Measurements from ENCODE around the gene KCNK10.

Gene KCNK10, protein sequence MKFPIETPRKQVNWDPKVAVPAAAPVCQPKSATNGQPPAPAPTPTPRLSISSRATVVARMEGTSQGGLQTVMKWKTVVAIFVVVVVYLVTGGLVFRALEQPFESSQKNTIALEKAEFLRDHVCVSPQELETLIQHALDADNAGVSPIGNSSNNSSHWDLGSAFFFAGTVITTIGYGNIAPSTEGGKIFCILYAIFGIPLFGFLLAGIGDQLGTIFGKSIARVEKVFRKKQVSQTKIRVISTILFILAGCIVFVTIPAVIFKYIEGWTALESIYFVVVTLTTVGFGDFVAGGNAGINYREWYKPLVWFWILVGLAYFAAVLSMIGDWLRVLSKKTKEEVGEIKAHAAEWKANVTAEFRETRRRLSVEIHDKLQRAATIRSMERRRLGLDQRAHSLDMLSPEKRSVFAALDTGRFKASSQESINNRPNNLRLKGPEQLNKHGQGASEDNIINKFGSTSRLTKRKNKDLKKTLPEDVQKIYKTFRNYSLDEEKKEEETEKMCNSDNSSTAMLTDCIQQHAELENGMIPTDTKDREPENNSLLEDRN

DNA sequence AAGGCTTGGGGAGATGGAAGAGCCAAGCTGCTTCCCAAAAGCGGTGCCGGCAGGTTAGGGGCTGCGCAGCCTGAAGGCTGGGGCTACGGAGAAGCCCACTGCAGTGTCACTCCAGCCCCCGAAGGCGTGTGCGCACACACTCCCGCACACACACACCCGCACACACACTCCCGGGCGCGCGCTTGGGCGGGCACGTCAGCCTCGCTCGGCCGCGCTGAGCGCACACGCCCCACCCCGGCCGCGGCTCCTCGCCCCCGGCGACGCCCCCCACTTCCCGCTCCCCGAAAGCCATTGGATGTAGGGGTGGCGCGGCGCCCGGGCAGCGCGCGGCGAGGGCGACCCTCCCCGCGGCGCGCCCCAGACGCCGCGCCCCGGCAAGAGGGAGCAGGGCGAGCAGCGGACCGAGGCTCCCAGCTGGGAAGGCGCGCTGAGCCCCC is at the start of gene KCNK10:
KCNK10 (minus strand) TSS at position 184 of the 437 bp plus-strand sequence. CDS start 471 bp downstream, outside the sequence.
- no peak for DNase-seq (ENCODE audit: low spot score)

DNA sequence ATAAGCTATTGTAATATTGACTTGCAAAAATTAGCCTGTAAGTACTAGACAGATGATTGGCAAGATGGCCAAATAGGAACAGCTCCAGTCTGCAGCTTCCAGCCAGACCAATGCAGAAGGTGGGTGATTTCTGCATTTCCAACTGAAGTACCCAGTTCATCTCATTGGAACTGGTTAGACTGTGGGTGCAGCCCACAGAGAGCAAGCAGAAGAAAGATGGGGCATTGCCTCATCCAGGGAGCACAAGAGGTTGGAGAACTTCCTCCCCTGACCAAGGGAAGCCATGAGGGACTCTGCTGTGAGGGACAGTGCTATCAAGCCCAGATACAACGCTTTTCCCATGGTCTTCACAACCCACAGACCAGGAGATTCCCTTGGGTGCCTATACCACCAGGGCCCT is 46.4 kb upstream of the KCNK10 start:
- DNase-seq (ENCODE audit: low spot score) = no peak

DNA sequence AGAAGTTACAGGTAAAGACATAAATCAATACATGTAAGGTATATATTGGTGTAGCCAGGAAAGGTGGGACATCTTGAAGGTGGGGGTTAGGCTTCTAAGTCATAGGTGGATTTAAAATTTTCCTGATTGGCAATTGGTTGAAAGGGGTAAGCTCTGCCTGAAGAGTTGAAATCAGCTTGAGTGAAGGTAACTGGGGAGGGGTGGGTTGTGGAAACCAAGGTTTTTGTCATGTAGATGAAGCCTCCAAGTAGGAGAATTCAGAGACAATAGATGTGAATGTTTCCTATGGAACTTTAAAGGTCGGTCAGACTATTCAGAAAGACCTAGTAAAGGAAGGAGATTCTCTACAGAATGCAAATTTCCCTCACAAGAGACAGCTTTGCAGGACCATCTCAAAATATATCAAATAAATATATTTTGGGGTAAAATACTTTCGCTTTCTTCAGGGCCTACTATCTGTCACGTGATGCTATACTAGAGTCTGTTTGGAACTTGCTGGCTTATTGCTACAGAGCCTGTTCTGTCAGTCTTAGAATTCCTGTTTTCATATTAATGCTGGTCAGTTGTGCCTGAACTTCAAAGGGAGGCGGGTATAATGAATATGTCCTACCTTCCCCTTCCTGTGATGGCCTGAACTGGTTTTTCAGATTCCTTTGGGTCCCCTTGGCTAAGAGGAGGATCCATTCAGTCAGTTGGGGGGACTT is 41.8 kb upstream of the KCNK10 start:
- no peak for DNase-seq (ENCODE audit: low spot score)

DNA sequence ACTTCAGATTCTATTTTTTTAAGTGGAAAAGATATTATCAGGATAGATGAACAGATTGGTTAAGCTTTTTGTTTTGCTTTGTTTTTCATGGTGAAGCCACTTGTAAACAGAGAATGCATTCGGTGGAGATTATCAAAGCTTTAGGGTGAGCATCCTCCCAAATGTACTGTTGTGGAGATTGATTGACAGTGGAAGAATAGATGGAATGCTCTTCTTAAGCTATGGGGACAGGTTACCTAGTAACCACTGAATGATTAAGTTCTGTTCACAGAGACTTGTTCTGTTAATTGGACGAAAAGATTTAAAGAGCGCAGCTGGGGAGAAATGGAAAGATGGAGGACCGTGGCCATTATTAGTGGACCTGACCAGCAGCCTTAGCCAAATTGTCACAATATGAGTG is 40.6 kb upstream of the KCNK10 start:
- no peak for DNase-seq (ENCODE audit: low spot score)

DNA sequence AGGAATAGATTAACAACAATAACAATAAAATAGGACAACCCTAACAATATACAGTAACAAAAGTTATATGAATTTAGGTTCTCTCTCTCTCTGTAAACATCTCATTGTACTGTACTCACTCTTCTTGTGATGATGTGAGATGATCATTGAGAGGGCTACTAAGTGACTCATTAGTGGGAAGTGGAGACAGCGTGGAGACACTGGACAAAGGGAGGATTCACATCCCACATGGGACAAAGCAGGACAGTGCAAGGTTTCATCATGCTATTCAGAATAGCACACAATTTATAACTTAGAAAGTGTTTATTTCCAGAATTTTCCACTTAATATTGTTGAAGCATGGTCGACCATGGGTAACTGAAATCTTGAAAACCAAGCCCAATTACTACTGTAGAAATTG is 36.4 kb upstream of the KCNK10 start:
- DNase-seq (ENCODE audit: low spot score) = no peak

DNA sequence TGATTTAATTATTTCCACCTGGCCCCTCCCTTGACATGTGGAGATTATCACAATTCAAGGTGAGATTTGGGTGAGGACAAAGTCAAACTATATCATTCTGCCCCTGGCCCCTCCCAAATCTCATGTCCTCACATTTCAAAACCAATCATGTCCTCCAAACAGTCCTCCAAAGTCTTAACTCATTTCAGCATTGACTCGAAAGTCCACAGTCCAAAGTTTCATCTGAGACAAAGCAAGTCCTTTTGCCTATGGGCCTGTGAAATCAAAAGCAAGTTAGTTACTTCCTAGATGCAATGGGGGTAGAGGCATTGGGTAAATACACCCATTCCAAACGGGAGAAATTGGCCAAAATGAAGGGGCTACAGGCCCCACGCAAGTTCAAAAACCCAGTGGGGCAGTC is 31.3 kb upstream of the KCNK10 start:
- no peak for DNase-seq (ENCODE audit: low spot score)

DNA sequence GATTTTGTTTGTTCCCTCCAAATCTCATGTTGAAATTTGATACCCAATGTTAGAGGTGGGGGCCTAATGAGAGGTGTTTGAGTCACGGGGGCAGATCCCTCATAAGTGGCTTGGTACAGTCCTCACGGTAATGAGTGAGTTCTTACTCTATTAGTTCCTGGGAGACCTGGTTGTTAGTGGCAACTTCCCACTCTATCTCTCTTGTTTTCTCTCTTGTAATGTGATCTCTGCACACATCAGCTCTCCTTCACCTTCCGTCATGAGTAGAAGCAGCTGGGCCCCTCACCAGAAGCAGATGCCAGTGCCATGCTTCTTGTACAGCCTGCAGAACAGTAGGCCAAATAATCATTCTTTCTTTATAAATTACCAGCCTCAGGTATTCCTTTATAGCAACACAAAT is 29.6 kb upstream of the KCNK10 start:
- DNase-seq (ENCODE audit: low spot score) = no peak

DNA sequence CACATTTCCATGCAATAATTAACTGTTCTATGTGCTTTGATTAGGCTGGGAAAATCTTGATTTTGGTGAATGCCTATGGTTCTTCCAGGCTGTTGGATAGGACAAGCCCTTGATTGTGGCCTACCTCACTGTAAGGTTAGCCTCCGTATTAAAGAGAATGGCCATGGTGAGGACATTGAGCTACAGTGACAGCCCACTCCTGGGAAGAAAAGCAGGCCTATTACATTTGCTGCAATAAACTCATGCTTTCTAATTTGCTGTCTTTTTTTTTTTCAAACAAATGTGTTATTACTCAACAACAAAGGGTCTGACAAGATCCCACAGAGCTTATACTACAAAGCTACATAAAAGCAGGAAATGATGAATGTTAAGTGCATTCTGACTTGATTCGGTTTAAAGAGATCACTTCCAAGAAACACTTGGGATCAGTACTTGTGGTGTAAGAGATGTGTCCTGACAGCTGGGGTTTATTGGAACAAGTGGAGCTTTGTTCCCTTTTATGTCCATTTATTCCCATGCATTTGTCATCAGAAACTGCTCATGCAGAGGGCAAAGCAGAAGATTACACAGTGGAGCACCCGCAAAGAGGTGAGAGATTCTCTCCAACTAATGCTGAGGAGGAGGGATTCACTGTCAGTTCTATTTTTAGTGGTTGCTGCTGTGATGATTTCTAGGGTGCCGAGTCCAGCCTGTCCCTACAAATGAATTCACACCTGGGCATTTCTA is 29.1 kb upstream of the KCNK10 start:
- DNase-seq (ENCODE audit: low spot score) = no peak

DNA sequence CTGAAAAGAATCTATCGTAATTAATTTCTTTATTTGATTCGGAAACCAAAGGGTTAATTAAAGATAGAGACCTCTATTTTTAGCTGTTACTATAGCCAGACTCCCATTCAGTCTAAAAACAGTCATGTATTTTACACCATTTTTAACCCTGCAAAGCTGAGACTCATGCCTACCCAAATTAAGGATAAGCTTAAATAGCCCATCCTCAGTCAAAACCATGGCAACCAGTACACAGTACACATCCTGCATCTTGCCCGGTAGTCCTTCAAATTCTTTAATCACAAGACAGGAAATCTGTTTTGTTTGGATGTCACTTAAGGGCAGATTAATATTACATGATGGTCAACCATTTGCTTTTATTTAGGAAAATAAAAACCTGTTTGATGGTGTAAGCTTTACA is 25.5 kb upstream of the KCNK10 start:
- DNase-seq (ENCODE audit: low spot score) = no peak

DNA sequence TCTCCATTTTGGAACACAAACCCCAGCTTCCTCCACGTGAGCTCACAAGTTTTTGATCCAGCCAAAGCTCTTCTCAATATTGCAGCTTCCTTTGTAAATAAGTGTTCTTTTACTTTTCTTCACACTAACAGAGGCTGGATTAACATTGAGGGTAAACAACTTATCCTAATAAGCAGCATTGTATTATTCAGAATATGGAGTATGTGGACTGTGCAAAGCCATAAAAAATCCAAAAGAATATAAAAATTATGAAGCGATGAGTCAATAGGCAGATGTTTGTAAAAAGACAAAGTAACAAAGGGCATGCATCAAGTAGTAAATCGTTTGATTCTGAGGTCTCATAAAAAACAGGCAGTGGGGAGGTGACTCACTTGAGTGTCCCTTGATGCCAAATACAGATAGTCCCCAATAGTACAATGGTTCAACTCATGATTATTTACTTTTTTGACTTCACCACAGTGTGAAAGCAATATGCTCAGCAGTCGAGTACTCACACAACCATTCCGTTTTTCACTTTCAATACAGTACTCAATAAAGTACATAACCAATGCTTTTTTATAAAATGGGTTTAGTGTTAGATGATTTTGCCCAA is 23.1 kb upstream of the KCNK10 start:
- no peak for DNase-seq (ENCODE audit: low spot score)

DNA sequence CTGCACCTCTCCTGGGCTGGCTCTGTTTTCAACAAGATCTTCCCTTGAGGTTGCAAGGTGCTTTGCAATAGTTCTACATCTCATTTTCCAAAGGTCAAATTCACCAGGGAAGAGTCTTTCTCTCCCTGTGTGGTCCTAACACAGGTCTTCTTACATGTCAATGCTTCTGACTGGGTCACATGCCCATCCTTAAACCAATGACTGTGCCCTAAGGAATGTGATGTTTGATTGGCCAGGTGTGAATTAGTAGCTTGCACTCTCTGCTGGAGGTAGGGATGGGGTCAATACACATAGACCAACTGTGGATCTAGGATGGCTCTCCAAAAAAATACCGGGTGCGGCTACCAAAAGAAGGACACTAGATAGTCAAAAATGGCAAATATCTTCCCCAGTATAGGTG is 19.9 kb upstream of the KCNK10 start:
- DNase-seq (ENCODE audit: low spot score) = no peak

DNA sequence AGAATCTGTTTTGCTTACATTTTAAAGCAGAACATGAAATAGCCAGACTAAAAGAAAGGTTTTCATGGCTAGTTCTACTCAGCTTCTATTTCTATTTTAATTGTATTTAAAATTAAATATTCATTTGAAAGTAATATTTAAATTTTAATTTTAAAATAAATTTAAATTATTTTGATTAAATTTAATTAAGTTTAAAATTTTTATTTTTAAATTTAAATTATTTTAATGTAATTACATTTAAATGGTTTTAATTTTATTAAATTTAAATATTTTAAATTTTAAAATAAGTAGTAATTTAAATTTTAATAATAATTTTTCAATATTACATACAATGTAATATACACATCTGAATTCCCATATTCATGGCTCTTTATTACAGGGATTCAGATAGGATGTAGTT is 17.3 kb upstream of the KCNK10 start:
- DNase-seq (ENCODE audit: low spot score) = no peak

DNA sequence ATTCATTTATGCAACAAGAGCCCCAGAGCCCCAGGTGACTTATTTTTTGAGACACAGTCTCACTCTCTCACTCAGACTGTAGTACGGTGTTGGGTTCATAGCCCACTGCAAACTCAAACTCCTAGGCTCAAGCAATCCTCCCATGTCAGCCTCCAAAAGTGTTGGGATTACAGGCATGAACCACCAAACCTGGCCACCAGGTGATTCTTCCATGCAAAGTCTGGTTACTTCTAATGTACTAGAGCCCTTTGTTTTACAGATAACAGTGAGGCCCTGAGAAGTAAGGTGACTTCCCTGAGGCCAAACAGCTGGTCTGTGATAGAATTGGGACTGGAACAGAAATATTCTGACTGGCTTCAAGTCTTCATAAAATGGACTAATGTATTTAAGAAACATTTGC is 10.0 kb upstream of the KCNK10 start:
- no peak for DNase-seq (ENCODE audit: low spot score)

DNA sequence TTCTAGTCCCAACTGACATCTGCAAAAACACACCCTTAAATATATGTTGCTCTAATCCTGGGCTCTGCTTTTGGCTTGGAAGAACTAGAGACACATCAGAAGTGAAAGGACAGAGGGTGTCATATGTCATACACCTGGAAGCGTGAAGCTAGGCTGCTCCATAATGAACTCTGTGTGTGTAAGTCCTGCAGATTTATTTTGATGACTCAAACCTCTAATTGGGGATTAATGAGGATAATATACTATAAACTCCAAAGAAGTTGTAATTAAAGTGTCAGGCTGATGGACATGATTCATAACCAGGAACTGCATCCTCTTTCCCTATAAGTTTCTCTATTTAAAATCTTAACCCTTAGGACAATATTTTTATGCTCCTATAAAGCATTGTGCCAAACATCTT is 4.4 kb upstream of the KCNK10 start:
- DNase-seq (ENCODE audit: low spot score) = no peak

DNA sequence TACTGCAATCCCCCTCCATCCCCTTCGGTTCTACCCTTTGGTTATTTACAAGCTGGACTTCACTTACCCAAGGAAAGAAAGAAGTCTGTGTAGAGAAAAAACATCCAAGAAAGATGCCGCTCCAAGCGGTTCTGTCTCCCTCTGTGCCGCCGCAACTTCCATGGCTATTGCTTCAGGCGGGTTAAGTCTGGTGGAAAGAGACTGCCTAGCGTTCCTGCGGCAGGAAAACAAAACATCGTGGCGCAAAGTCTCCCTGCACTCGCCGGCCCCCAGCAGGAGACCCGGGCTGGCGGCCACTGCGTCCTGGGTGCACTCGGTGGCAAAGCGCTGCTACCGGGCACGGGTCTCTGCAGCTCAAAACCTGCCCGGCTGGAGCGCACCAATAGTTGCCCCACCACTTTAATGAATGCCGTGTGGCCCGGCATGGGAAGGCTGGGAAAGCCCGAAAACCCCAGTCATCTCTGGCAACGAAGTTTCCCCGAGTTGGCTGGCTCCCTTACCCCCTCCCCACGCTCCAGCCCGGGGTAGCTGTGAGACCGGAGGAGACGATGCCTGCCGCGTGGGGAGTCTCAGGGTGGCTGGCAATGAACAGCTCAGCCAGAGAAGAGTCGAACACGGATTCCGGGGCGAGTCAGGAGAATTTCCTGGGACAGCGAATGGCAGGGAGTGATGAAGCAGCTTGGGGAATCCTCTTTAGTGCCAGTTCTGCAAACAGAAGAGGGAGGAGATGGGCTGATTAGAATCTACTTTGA is 3.5 kb upstream of the KCNK10 start:
- DNase-seq (ENCODE audit: low spot score) = no peak

DNA sequence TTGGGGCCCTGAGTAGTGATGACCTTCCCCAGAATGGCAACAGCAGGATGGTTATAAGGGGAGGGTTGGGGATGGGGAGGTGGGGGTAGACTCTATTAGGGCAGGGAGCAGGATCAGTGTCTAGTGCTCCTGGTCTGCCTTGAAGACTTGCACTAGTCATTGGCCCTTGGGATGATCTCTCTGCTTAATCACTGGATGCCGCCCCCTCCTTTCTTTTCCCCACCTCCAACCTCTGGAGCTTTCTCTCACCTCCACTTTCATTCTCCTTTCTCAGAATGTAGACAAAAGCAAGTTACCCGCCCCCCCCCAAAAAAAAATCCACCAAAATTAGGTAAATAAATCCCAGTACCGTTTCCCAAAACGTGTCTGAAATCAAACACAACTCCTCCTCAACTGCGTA is 2.8 kb upstream of the KCNK10 start:
- no peak for DNase-seq (ENCODE audit: low spot score)

DNA sequence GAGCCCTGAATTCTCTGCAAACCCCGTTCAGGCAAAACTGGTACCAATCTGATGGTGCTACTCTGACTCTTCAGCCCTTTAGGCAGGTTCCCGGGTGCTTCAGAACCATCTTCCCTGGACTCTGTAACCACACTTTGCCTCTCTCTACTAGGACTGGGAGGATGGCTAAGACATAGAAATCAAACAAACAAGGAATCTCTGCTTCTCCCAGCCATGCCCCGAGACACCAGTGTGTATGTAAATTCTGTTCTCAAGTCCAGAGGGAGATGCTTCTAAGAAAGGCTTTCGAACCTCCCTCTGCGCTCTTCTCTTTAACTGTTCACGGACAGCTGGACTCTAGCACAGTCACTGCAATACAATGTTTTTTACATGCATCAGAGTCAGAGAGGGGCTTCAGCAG is 1.9 kb upstream of the KCNK10 start:
- no peak for DNase-seq (ENCODE audit: low spot score)

DNA sequence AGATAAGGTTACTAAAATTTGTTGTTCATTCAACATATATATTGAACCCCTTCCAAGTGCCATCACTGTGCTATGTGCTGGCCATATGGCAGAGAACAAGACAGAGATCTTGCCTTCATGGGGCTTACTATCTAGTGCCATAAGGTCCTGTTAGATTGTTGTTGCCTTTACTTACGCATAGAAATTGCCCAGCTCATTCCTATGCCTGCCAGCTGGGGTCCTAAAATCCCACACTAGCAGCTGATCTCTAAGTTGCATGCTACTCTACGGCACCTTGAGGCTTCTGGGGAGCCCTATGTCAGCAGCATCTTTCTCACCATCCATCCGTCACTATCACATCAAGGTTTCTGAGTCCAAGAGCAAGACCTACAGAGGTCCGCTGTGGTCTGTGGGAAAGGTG is 1.4 kb upstream of the KCNK10 start:
- no peak for DNase-seq (ENCODE audit: low spot score)

DNA sequence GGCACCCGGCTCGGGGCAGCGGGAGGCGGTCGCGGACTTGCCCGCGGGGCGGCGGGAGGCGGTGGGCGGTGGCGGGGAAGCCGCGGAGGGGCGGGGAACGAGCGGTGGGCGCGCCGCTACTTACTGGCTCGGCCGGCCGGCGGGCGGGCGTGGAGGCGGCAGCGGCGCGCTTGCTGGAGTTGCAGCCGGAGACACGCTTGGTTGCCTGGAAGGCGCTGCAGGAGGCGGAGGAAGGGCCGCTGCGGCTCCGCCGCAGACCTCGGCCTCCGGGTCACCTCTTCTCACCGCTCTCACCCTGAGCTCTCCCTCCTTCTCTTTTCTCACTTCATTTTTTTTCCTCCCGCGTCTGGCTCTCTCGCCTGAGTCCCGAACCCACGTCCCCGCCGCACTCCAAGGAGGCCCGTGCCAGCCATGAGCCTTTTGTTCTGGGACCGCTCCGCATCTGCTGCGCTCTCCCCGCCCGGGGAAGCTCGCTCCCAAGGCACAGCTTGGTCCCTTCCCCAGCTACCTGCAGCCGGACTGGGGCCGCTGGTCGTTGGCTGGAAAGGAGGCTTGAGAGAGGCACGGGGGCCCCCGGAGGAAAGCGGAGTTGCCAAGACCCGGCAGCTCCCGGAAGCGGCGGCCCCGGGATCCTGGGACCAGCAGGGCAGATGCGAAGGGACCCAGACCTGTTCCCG is 592 bp upstream of the KCNK10 start:
- no peak for DNase-seq (ENCODE audit: low spot score)

DNA sequence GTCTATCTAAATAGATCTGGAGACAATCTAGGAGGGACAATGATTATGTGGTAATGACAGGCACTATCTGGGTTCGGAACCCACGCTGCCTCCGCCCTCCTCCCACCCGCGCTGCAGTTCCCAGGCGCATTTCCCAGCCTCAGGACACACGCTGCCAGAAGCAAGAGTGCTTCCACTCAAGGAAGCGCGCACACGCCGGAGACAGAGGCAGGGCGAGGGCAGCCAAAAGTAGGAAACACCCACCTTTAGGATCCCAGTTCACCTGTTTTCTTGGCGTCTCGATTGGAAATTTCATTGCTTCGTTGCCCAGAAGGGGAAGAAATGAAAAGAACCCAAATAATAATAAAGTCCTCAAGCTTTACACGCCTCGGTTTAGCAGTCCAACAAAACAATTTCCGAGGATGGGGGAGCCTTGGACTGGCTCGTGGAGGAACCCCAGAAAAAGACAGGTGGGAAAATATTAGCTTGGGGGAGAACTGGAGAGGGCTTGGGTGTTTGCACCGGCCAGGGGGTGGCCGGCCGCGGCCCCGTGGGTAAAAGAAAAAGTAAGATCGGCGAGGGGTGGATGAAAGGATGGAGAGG is 474 bp downstream of the KCNK10 start:
- no peak for DNase-seq (ENCODE audit: low spot score)

Measured in CD4-positive, alpha-beta T cell treated with Interleukin-6 at 100 ng/mL for 8 hours (primary cell).